ENCODE measurements around the gene NRL. TPM values are rescaled to one million over a fixed set of nuclear protein-coding genes. Genes with fewer than 3 reads are reported as not detected.

Gene NRL
- total and polyA plus RNA-seq, 10 of the 15 experiments (the other 5 are each of a cell fraction or from before 2014, with no cell fraction given): 0.11 to 4.4 (median 2.2) TPM

- TF ChIP-seq REST (IDR thresholded peaks at IDR 0.05; ENCODE audit: low read depth, low read length) (no peak), ZNF217 (IDR thresholded peaks at IDR 0.05) (no peak), NR2C1 (IDR thresholded peaks at IDR 0.05) (no peak; the same call in 1 of the 2 replicates), ZNF687 (IDR thresholded peaks at IDR 0.05) (no peak), BCLAF1 (IDR thresholded peaks at IDR 0.05) (no peak), NKRF (conservative IDR thresholded peaks at IDR 0.05) (peak; percentile 82), CEBPZ (IDR thresholded peaks at IDR 0.05; ENCODE audit: low read depth, low read length) (peak; percentile 67), NRF1 (conservative IDR thresholded peaks at IDR 0.05; ENCODE audit: low read depth, low read length) (peak; percentile 38; the same call in 1 of the 2 replicates), TBL1XR1 (IDR thresholded peaks at IDR 0.05; ENCODE audit: low read depth, low read length) (no peak), PAX8 (IDR thresholded peaks at IDR 0.05) (no peak), EP300 (IDR thresholded peaks at IDR 0.05; ENCODE audit: borderline replicate concordance in 1 of 2, control insufficient read depth in 1 of 2, low read depth in 2 of 2, low read length in 2 of 2) (peak in 1 of 2 experiments; percentile 58; a peak in 2 of 4 replicates)
Measured at GRCh38 chr14:24141097-24141880, 26.5 kb upstream of the NRL start, which contains the start of gene EMC9 (continued).

All from GM12878 (cell line).